Nephron progenitor cell (in vitro differentiated cells): ENCODE results near the gene MLNR.
A peak's percentile ranks its signal among the peaks of the same experiment; 100 is the strongest.

ENCODE experiments used
- DNase-seq: peaks from one replicate; pipeline ENCODE4 v3.0.0; 2021
- H3K27ac Mint-ChIP-seq: 2 replicates; pipeline ENCODE4 v1.8.0; 2021; ENCODE audit warnings: mild to moderate bottlenecking, moderate library complexity, mixed read lengths
- H3K27me3 Mint-ChIP-seq: 2 replicates; pipeline ENCODE4 v1.8.0; 2021; ENCODE audit warnings: mild to moderate bottlenecking, low read depth, mixed read lengths; ENCODE audit not compliant: poor library complexity
- H3K36me3 Mint-ChIP-seq: 2 replicates; pipeline ENCODE4 v1.8.0; 2021; ENCODE audit warnings: low read depth, mixed read lengths
- H3K4me1 Mint-ChIP-seq: 2 replicates; pipeline ENCODE4 v1.8.0; 2021; ENCODE audit warnings: mixed read lengths
- H3K4me3 Mint-ChIP-seq: 2 replicates; pipeline ENCODE4 v1.8.0; 2021; ENCODE audit warnings: mild to moderate bottlenecking, moderate library complexity, mixed read lengths
- H3K9me3 Mint-ChIP-seq: 2 replicates; pipeline ENCODE4 v1.8.0; 2021; ENCODE audit warnings: mild to moderate bottlenecking, moderate library complexity, mixed read lengths
- TF ChIP-seq, protein P1 (sequence below): fragments of 200-600 bp; sonication (generic); IDR thresholded peaks from 2 replicates; pipeline ENCODE4 v1.5.0; 2021; ENCODE audit warnings: antibody characterized with exemption

MLNR gene

DNA sequence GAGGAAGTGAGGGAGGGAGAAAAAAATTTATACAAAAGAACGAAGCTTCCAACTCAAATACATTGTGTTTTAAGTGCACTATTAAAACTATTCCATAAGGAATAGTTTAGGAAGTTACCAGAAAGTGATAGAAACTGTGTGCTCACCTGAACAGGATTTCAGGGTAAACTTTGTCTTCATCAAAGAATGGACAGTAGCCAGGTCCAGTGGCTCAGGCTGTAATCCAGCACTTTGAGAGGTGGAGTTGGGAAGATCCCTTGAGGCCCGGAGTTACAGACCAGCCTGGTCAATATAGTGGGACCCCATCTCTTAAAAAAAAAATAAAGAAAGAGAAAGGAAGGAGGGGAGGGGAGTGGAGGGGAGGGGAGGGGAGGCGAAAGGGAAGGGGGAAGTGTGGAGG, 14.6 kb downstream of the MLNR start:
- no peak overlapping the region for H3K4me3 Mint-ChIP-seq
- H3K4me1 Mint-ChIP-seq = no peaks in the 10 kb centered on the region
- DNase-seq = no peak
- TF ChIP-seq, protein P1, sequence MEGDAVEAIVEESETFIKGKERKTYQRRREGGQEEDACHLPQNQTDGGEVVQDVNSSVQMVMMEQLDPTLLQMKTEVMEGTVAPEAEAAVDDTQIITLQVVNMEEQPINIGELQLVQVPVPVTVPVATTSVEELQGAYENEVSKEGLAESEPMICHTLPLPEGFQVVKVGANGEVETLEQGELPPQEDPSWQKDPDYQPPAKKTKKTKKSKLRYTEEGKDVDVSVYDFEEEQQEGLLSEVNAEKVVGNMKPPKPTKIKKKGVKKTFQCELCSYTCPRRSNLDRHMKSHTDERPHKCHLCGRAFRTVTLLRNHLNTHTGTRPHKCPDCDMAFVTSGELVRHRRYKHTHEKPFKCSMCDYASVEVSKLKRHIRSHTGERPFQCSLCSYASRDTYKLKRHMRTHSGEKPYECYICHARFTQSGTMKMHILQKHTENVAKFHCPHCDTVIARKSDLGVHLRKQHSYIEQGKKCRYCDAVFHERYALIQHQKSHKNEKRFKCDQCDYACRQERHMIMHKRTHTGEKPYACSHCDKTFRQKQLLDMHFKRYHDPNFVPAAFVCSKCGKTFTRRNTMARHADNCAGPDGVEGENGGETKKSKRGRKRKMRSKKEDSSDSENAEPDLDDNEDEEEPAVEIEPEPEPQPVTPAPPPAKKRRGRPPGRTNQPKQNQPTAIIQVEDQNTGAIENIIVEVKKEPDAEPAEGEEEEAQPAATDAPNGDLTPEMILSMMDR = no peak
- H3K36me3 Mint-ChIP-seq = no peaks in the 10 kb centered on the region
- no peak overlapping the region for H3K27ac Mint-ChIP-seq
- no peaks in the 10 kb centered on the region for H3K9me3 Mint-ChIP-seq
- peaks cover 8% of the 10 kb centered on the region for H3K27me3 Mint-ChIP-seq

DNA sequence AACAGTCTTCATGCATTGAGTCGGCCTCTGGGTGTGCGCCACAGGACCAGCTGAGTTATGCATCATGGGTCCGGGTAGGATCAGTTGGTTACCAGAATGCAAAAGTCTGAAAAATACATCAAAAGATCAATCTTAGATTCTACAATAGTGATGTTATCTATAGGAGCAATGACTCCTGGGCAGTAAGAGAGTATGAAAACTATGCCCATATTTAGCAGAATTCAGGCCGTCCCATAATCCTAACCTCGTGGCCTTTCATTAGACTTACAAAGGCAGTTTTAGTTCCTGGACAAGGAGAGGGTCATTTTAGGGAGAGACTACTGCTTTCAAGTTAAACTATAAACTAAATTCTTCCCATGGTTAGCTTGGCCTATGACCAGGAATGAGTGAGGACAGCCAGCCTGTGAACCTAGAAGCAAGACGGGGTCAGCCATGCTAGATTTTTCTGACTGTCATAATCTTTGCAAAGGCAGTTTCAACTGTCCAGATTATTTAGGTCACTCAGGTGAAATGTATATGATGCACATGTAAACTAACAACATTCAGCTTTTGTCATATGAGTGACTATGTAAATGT, 15.8 kb downstream of the MLNR start:
- DNase-seq = no peak
- Mint-ChIP-seq H3K27ac (no peak overlapping the region), H3K9me3 (no peaks in the 10 kb centered on the region), H3K27me3 (peaks cover 8% of the 10 kb centered on the region), H3K4me1 (no peaks in the 10 kb centered on the region), H3K4me3 (no peak overlapping the region), H3K36me3 (no peaks in the 10 kb centered on the region)
- TF ChIP-seq, protein P1 = no peak

DNA sequence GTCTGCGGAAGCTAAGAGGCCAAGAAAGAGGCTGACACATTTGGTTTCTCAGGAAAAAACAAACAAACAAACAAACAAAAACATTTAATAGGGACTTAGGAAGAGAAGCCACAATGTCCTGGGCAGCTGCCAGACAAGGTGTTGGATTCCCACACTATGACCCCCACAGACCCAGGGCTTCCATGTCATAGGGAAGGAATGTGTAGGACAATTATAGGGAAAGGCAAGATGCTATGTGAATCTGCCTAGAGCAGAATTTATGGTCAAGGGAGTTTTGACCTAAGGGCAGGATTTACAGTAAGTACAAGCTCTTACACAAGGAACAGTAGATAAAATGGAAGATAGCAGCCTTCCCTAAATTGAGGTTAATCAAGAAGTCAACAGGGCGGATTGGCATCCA, 18.5 kb downstream of the MLNR start:
- Mint-ChIP-seq H3K36me3 (no peaks in the 10 kb centered on the region), H3K4me1 (no peaks in the 10 kb centered on the region), H3K27ac (no peak overlapping the region), H3K4me3 (no peak overlapping the region), H3K27me3 (peaks cover 17% of the 10 kb centered on the region), H3K9me3 (no peaks in the 10 kb centered on the region)
- TF ChIP-seq, protein P1 = no peak
- no peak for DNase-seq

DNA sequence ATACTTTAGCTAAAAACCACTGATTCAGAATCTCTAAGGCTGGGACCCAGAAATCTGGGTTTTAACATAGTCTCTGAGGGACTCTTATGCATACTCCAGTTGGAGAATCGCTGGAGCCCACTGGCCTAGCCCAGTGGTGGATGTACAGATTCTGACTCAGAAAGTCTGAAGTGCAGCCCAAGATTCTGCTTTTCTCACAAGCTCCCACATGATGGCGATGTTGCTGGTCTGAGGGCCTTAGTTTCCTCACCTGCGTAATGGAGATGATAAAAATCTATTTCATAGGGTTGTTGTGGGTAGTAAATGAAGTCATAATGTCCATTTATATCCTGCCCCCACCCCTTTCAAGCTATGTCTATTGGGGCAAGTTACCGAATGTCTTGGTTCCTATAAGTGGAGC, 19.9 kb downstream of the MLNR start:
- no peaks in the 10 kb centered on the region for H3K9me3 Mint-ChIP-seq
- no peak overlapping the region for H3K4me3 Mint-ChIP-seq
- TF ChIP-seq, protein P1 = peak; percentile 11
- no peaks in the 10 kb centered on the region for H3K4me1 Mint-ChIP-seq
- H3K27ac Mint-ChIP-seq = no peak overlapping the region
- H3K27me3 Mint-ChIP-seq = peaks cover 26% of the 10 kb centered on the region
- DNase-seq = no peak
- no peaks in the 10 kb centered on the region for H3K36me3 Mint-ChIP-seq

DNA sequence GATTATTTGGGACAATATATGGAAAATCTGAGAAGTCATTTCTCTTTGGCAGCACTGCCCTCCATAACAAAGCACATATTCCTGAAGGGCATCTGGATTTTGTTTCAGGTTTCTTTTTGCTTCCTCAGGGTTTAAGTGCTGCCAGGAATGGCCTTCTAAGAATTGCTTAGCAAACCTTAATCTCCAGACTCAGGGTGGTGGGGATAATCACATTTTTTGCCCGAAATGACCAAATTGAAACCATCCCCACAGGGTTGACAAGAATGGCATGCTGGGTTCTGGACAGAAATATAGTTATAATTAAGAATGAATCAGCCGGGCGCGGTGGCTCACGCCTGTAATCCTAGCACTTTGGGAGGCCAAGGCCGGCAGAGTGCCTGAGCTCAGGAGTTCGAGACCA, 21.2 kb downstream of the MLNR start:
- no peak for DNase-seq
- H3K27ac Mint-ChIP-seq = no peak overlapping the region
- peaks cover 32% of the 10 kb centered on the region for H3K27me3 Mint-ChIP-seq
- H3K4me1 Mint-ChIP-seq = no peaks in the 10 kb centered on the region
- TF ChIP-seq, protein P1 = no peak
- no peaks in the 10 kb centered on the region for H3K9me3 Mint-ChIP-seq
- no peaks in the 10 kb centered on the region for H3K36me3 Mint-ChIP-seq
- H3K4me3 Mint-ChIP-seq = no peak overlapping the region

DNA sequence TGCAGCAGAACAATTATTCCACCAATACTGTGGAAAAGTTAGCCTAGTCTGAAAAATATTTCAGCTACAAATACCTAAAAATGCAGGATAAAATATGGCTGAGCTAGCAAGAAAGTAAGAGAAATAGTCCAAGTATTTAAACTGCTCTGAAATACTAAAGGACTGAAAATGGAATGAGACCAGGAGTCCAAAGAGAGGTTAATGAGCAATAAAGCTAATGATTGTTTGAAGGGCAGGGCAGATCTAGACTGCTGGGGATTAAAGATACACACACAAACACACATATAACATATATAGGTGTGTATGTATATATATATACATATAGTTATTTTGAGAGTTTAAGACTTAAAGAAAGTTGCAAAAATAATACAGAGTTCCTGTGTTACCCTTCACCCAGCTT, 25.0 kb downstream of the MLNR start:
- no peaks in the 10 kb centered on the region for H3K9me3 Mint-ChIP-seq
- H3K4me1 Mint-ChIP-seq = peaks cover 27% of the 10 kb centered on the region
- no peak for DNase-seq
- H3K4me3 Mint-ChIP-seq = no peak overlapping the region
- TF ChIP-seq, protein P1 = no peak
- H3K27me3 Mint-ChIP-seq = peaks cover 37% of the 10 kb centered on the region
- H3K36me3 Mint-ChIP-seq = peaks cover 2% of the 10 kb centered on the region
- H3K27ac Mint-ChIP-seq = peak overlapping the region; percentile 70
